Raji (cell line): ENCODE measurements around the gene DAPK3.

Experiments used
- POLR2A ChIP-seq: IDR thresholded peaks from 2 replicates; pipeline ENCODE4 v1.6.1; 2011; ENCODE audit warnings: low read depth, low read length, control low read depth; ENCODE audit not compliant: insufficient read depth

The DAPK3 gene

DNA sequence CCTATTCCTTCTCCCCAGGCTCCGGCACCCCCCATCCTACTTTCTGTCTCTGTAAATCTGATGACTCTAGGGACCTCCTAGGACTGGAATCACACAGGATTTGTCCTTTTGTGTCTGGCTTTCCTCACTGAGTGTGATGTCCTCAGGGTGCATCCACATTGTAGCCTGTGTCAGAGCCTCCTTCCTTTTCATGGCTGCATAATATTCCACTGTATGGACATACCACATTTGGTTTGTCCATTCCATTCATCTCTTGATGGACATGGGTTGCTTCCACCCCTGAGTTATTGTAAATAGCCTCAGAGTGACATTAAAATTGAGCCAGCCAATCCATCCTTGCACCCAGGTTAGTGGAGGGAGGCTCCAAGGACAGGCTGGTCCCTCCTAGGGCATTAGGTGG is 60.8 kb downstream of the DAPK3 start:
- no peak for TF ChIP-seq POLR2A
